ENCODE data around the gene STAT3.
"Not testable (repeated sequence)": the region's sequence is repeated elsewhere in the genome, so short reads cannot be mapped to it uniquely, and the experiment has no call there.

STAT3 gene

GRCh38 chr17:42303694-42304093, 84.5 kb downstream of the STAT3 start:
- Histone ChIP-seq H3K9me3 (ENCODE audit: control insufficient read depth in 1 of 2, low read length in 2 of 2) (no peaks in the 10 kb centered on the region), H3K27me3 (ENCODE audit: low read depth, low read length) (no peaks in the 10 kb centered on the region), H3K4me3 (ENCODE audit: low read depth in 1 of 2, low read length in 2 of 2) (no peak overlapping the region), H3K27ac (ENCODE audit: low read length) (no peak overlapping the region), H3K4me1 (ENCODE audit: control insufficient read depth in 1 of 2, insufficient read depth in 2 of 2, low read length in 2 of 2) (no peaks in the 10 kb centered on the region), H3K36me3 (ENCODE audit: control insufficient read depth in 1 of 2, insufficient read depth in 2 of 2, low read length in 2 of 2) (peaks cover 26 to 61% of the 10 kb centered on the region in 2 donors)

DNA sequence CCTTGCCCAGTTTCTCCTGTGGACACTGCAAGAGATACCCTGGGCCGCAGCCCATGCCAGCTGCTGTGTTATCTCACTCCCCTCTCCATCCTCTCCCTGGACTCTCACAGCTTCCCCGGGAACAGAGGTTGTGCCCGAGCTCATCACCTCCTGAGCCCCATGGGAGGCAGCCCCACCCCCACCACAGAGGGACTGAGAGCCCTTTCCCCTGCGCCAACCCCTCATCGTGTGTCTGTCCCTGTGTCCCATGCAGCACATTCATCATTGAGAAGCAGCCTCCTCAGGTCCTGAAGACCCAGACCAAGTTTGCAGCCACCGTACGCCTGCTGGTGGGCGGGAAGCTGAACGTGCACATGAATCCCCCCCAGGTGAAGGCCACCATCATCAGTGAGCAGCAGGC, 87.2 kb downstream of the STAT3 start:
- Histone ChIP-seq H3K4me3 (ENCODE audit: low read depth in 1 of 2, low read length in 2 of 2) (no peak overlapping the region), H3K36me3 (ENCODE audit: control insufficient read depth in 1 of 2, insufficient read depth in 2 of 2, low read length in 2 of 2) (peaks cover 23 to 46% of the 10 kb centered on the region in 2 donors), H3K9me3 (ENCODE audit: control insufficient read depth in 1 of 2, low read length in 2 of 2) (no peaks in the 10 kb centered on the region), H3K4me1 (ENCODE audit: control insufficient read depth in 1 of 2, insufficient read depth in 2 of 2, low read length in 2 of 2) (no peaks in the 10 kb centered on the region), H3K27ac (ENCODE audit: low read length) (no peak overlapping the region), H3K27me3 (ENCODE audit: low read depth, low read length) (no peaks in the 10 kb centered on the region)

DNA sequence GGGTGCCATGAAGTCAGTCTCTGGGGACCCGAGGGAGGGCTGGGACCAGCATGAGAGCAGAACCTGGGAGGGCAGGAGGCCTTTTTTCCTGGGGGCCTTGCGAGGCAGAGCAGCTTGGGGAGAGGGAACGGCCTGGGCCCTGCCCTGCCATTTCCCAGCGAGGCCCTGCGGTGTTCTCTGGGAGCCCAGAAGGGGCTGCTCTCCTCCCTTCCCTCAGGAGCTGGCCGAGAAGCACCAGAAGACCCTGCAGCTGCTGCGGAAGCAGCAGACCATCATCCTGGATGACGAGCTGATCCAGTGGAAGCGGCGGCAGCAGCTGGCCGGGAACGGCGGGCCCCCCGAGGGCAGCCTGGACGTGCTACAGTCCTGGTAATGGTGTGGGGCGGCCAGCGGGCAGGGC, 88.3 kb downstream of the STAT3 start:
- H3K27ac ChIP-seq (ENCODE audit: low read length); H3K9me3 ChIP-seq (ENCODE audit: control insufficient read depth in 1 of 2, low read length in 2 of 2): not testable (repeated sequence)
- H3K36me3 ChIP-seq (ENCODE audit: control insufficient read depth in 1 of 2, insufficient read depth in 2 of 2, low read length in 2 of 2) = peaks cover 34 to 50% of the 10 kb centered on the region in 2 donors

GRCh38 chr17:42299361-42299760, 88.9 kb downstream of the STAT3 start:
- H3K4me3 ChIP-seq (ENCODE audit: low read depth in 1 of 2, low read length in 2 of 2); H3K9me3 ChIP-seq (ENCODE audit: control insufficient read depth in 1 of 2, low read length in 2 of 2); H3K4me1 ChIP-seq (ENCODE audit: control insufficient read depth in 1 of 2, insufficient read depth in 2 of 2, low read length in 2 of 2); H3K27me3 ChIP-seq (ENCODE audit: low read depth, low read length); H3K27ac ChIP-seq (ENCODE audit: low read length): not testable (repeated sequence)
- peaks cover 29 to 51% of the 10 kb centered on the region in 2 donors for H3K36me3 ChIP-seq (ENCODE audit: control insufficient read depth in 1 of 2, insufficient read depth in 2 of 2, low read length in 2 of 2)

More for the DNA sequence above, 88.3 kb downstream of the STAT3 start:
- not testable (repeated sequence) for H3K4me3 ChIP-seq (ENCODE audit: low read depth in 1 of 2, low read length in 2 of 2); H3K27me3 ChIP-seq (ENCODE audit: low read depth, low read length); H3K4me1 ChIP-seq (ENCODE audit: control insufficient read depth in 1 of 2, insufficient read depth in 2 of 2, low read length in 2 of 2)

GRCh38 chr17:42297775-42298174, 90.5 kb downstream of the STAT3 start:
- not testable (repeated sequence) for H3K27me3 ChIP-seq (ENCODE audit: low read depth, low read length); H3K4me1 ChIP-seq (ENCODE audit: control insufficient read depth in 1 of 2, insufficient read depth in 2 of 2, low read length in 2 of 2); H3K4me3 ChIP-seq (ENCODE audit: low read depth in 1 of 2, low read length in 2 of 2); H3K9me3 ChIP-seq (ENCODE audit: control insufficient read depth in 1 of 2, low read length in 2 of 2); H3K27ac ChIP-seq (ENCODE audit: low read length)
- peaks cover 25 to 49% of the 10 kb centered on the region in 2 donors for H3K36me3 ChIP-seq (ENCODE audit: control insufficient read depth in 1 of 2, insufficient read depth in 2 of 2, low read length in 2 of 2)

DNA sequence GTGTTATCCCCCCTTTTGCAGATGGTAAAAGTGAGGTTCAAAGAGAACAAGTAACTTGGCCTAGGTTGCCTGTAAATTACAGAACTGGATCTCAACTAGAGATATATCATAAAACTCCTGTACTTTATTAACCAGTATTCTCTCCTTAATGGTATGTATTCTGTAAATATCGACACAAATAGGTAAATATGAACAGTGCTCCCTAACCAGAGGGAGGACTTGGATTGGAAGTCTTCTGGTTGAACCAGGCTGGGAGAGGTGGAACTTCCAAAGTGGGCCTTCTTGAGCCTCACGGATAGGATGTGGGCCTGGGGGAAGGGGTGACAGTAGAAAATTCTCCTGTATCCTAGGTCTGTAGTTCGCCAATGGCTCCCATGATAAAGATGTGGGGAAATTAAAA, 92.2 kb downstream of the STAT3 start:
- Histone ChIP-seq H3K4me3 (ENCODE audit: low read depth in 1 of 2, low read length in 2 of 2) (no peak overlapping the region), H3K27me3 (ENCODE audit: low read depth, low read length) (no peaks in the 10 kb centered on the region), H3K9me3 (ENCODE audit: control insufficient read depth in 1 of 2, low read length in 2 of 2) (no peaks in the 10 kb centered on the region), H3K27ac (ENCODE audit: low read length) (no peak overlapping the region), H3K4me1 (ENCODE audit: control insufficient read depth in 1 of 2, insufficient read depth in 2 of 2, low read length in 2 of 2) (no peaks in the 10 kb centered on the region), H3K36me3 (ENCODE audit: control insufficient read depth in 1 of 2, insufficient read depth in 2 of 2, low read length in 2 of 2) (peaks cover 13 to 42% of the 10 kb centered on the region in 2 donors)

- Histone ChIP-seq H3K4me1 (ENCODE audit: control insufficient read depth in 1 of 2, insufficient read depth in 2 of 2, low read length in 2 of 2) (peaks cover 0 to 6% of the 10 kb centered on the region in 2 donors), H3K36me3 (ENCODE audit: control insufficient read depth in 1 of 2, insufficient read depth in 2 of 2, low read length in 2 of 2) (peaks cover 13 to 38% of the 10 kb centered on the region in 2 donors), H3K27ac (ENCODE audit: low read length) (no peak overlapping the region)
Observed at GRCh38 chr17:42294469-42295398, 93.5 kb downstream of the STAT3 start.

GRCh38 chr17:42291129-42291528, 97.1 kb downstream of the STAT3 start:
- Histone ChIP-seq H3K36me3 (ENCODE audit: control insufficient read depth in 1 of 2, insufficient read depth in 2 of 2, low read length in 2 of 2) (peaks cover 12 to 26% of the 10 kb centered on the region in 2 donors), H3K9me3 (ENCODE audit: control insufficient read depth in 1 of 2, low read length in 2 of 2) (no peaks in the 10 kb centered on the region), H3K4me1 (ENCODE audit: control insufficient read depth in 1 of 2, insufficient read depth in 2 of 2, low read length in 2 of 2) (peaks cover 3 to 31% of the 10 kb centered on the region in 2 donors), H3K27me3 (ENCODE audit: low read depth, low read length) (no peaks in the 10 kb centered on the region), H3K27ac (ENCODE audit: low read length) (no peak overlapping the region), H3K4me3 (ENCODE audit: low read depth in 1 of 2, low read length in 2 of 2) (no peak overlapping the region)

More at GRCh38 chr17:42294469-42295398, 93.5 kb downstream of the STAT3 start:
- no peaks in the 10 kb centered on the region for H3K27me3 ChIP-seq (ENCODE audit: low read depth, low read length)
- H3K9me3 ChIP-seq (ENCODE audit: control insufficient read depth in 1 of 2, low read length in 2 of 2) = no peaks in the 10 kb centered on the region
- H3K4me3 ChIP-seq (ENCODE audit: low read depth in 1 of 2, low read length in 2 of 2) = no peak overlapping the region

DNA sequence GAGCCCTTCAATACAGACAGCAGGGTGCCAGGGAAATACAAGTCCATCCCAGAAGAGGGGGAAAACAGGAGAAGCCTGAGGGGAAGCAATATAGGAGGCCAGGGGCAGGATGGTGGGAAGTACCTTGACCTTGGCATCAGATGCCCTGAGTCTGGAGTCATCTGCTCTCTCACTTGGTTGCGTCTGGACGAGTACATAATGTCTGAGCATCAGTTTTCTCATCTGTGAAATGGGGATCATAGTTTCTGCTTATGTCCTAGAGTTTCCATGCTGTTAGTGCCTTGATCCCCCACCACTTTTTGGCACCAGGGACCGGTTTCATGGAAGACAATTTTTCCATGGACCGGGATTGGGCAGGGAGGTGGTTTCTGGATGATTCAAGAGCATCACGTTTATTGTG, 97.7 kb downstream of the STAT3 start:
- Histone ChIP-seq H3K4me1 (ENCODE audit: control insufficient read depth in 1 of 2, insufficient read depth in 2 of 2, low read length in 2 of 2) (peaks cover 3 to 31% of the 10 kb centered on the region in 2 donors), H3K9me3 (ENCODE audit: control insufficient read depth in 1 of 2, low read length in 2 of 2) (no peaks in the 10 kb centered on the region), H3K27ac (ENCODE audit: low read length) (peak overlapping the region; percentile 3), H3K27me3 (ENCODE audit: low read depth, low read length) (no peaks in the 10 kb centered on the region), H3K36me3 (ENCODE audit: control insufficient read depth in 1 of 2, insufficient read depth in 2 of 2, low read length in 2 of 2) (peaks cover 6 to 20% of the 10 kb centered on the region in 2 donors), H3K4me3 (ENCODE audit: low read depth in 1 of 2, low read length in 2 of 2) (no peak overlapping the region)

GRCh38 chr17:42289611-42290181, 98.5 kb downstream of the STAT3 start:
- H3K36me3 ChIP-seq (ENCODE audit: control insufficient read depth in 1 of 2, insufficient read depth in 2 of 2, low read length in 2 of 2) = peaks cover 0 to 12% of the 10 kb centered on the region in 2 donors
- H3K27me3 ChIP-seq (ENCODE audit: low read depth, low read length) = no peaks in the 10 kb centered on the region
- no peak overlapping the region for H3K27ac ChIP-seq (ENCODE audit: low read length)
- no peaks in the 10 kb centered on the region for H3K9me3 ChIP-seq (ENCODE audit: control insufficient read depth in 1 of 2, low read length in 2 of 2)
- H3K4me1 ChIP-seq (ENCODE audit: control insufficient read depth in 1 of 2, insufficient read depth in 2 of 2, low read length in 2 of 2) = peaks cover 3 to 31% of the 10 kb centered on the region in 2 donors
- peak overlapping the region; percentile 59 to 69 for H3K4me3 ChIP-seq (ENCODE audit: low read depth in 1 of 2, low read length in 2 of 2)

DNA sequence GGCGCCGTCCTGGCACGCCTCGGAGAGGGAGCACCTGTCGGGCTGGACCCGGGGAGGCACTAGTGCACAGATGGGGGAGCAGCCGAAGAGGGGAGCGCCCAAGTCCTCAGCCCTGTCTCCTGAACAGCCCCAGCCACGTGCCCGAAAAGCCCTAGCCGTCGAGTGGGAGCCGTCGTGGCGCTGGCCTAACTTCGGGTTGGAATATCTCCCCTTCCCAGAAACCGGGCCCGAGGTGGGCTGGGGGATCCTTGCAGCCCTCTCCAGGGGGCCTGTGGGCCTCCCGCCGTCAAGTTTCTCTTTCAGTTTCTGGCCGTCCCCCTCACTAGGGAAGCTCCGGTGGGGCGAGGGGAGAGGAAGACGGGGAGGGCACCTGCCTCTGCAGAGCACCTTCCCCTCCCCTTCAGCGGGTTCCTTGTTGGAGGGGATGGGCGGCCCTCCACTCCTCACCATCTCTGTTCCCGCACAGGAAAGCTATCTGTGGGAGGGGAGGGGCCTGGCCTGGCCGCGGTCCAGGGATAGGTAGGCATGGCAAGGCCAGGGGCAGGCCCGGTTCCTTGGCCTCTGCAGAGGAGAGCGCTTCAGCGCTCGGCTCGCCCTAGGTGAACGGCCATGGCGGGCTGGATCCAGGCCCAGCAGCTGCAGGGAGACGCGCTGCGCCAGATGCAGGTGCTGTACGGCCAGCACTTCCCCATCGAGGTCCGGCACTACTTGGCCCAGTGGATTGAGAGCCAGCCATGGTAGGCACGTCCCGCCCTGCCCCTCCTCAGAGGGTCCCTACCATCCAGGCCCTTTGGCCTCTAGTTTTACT, 99.2 kb downstream of the STAT3 start:
- H3K4me1 ChIP-seq (ENCODE audit: control insufficient read depth in 1 of 2, insufficient read depth in 2 of 2, low read length in 2 of 2) = peaks cover 3 to 31% of the 10 kb centered on the region in 2 donors
- H3K27ac ChIP-seq (ENCODE audit: low read length) = no peak overlapping the region
- peaks cover 0 to 5% of the 10 kb centered on the region in 2 donors for H3K36me3 ChIP-seq (ENCODE audit: control insufficient read depth in 1 of 2, insufficient read depth in 2 of 2, low read length in 2 of 2)
- H3K4me3 ChIP-seq (ENCODE audit: low read depth in 1 of 2, low read length in 2 of 2) = peak overlapping the region; percentile 59 to 69
- H3K27me3 ChIP-seq (ENCODE audit: low read depth, low read length) = no peaks in the 10 kb centered on the region
- no peaks in the 10 kb centered on the region for H3K9me3 ChIP-seq (ENCODE audit: control insufficient read depth in 1 of 2, low read length in 2 of 2)
